Neural progenitor cell (in vitro differentiated cells): ENCODE data around the gene ESPL1.

Experiments used
- EZH2 ChIP-seq: fragments of 200-600 bp; sonication (generic); IDR thresholded peaks from 2 replicates; pipeline ENCODE4 v1.6.1; 2017; ENCODE audit warnings: antibody characterized with exemption, mild to moderate bottlenecking, moderate library complexity
- EZH2phosphoT487 ChIP-seq: fragments of 200-600 bp; sonication (generic); IDR thresholded peaks from 2 replicates; pipeline ENCODE4 v1.6.1; 2017; ENCODE audit warnings: antibody characterized with exemption
- TF ChIP-seq, protein P1 (sequence below): fragments of 200-600 bp; sonication (generic); IDR thresholded peaks from 2 replicates; pipeline ENCODE4 v1.5.1; 2017; ENCODE audit warnings: antibody characterized with exemption, mild to moderate bottlenecking

DNA sequence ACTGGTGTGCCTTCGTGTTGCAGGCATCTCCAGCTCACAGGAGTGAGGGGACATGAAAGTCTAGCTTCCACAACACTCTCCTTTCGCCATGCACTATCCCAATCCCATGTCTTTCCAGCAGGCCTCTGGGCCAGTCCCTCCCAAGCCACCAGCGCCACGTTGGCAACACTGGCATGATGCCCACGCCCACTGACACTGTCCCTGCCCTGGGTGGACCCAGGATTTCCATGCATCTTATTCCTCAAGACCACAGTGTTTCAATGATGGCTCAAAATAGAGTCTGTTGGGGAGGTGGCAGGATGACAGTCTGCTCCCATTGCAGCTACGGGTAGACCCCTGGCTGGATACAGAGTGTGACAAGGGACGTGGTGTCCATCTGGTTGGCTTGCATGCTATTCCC, 65.7 kb downstream of the ESPL1 start:
- TF ChIP-seq, protein P1, sequence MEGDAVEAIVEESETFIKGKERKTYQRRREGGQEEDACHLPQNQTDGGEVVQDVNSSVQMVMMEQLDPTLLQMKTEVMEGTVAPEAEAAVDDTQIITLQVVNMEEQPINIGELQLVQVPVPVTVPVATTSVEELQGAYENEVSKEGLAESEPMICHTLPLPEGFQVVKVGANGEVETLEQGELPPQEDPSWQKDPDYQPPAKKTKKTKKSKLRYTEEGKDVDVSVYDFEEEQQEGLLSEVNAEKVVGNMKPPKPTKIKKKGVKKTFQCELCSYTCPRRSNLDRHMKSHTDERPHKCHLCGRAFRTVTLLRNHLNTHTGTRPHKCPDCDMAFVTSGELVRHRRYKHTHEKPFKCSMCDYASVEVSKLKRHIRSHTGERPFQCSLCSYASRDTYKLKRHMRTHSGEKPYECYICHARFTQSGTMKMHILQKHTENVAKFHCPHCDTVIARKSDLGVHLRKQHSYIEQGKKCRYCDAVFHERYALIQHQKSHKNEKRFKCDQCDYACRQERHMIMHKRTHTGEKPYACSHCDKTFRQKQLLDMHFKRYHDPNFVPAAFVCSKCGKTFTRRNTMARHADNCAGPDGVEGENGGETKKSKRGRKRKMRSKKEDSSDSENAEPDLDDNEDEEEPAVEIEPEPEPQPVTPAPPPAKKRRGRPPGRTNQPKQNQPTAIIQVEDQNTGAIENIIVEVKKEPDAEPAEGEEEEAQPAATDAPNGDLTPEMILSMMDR, result no peak
- no peak for TF ChIP-seq EZH2
- no peak for TF ChIP-seq EZH2phosphoT487
